Neural progenitor cell (in vitro differentiated cells): ENCODE data around the gene HSPA12B. TPM values are rescaled to one million over a fixed set of nuclear protein-coding genes. Genes with fewer than 3 reads are reported as not detected.

Experiments used
- DNase-seq: peaks from one replicate; pipeline ENCODE4 v3.0.0-alpha.2; 2016; ENCODE audit warnings: low spot score
- H2AFZ ChIP-seq: fragments of 200-600 bp; sonication (generic); replicated peaks from 2 replicates; pipeline ENCODE4 v1.6.1; 2016; ENCODE audit warnings: antibody characterized with exemption
- H3F3A ChIP-seq: fragments of 200-600 bp; sonication (generic); 2 replicates; pipeline ENCODE4 v1.6.1; 2016; ENCODE audit warnings: antibody characterized with exemption, low read depth
- H3K27ac ChIP-seq: fragments of 200-600 bp; sonication (generic); 2 replicates; pipeline ENCODE4 v1.5.1; 2016; ENCODE audit warnings: mild to moderate bottlenecking
- H3K27me3 ChIP-seq: fragments of 200-600 bp; sonication (generic); 2 replicates; pipeline ENCODE4 v1.6.1; 2016; ENCODE audit warnings: mild to moderate bottlenecking, moderate library complexity
- H3K36me3 ChIP-seq: fragments of 200-600 bp; sonication (generic); 2 replicates; pipeline ENCODE4 v1.5.1; 2016
- H3K4me1 ChIP-seq: fragments of 200-600 bp; sonication (generic); 2 replicates; pipeline ENCODE4 v1.6.1; 2016; ENCODE audit warnings: mixed run types
- H3K4me2 ChIP-seq: fragments of 200-600 bp; sonication (generic); 2 replicates; pipeline ENCODE4 v1.6.1; 2016
- H3K4me3 ChIP-seq: fragments of 200-600 bp; sonication (generic); 2 replicates; pipeline ENCODE4 v1.5.1; 2016
- H3K79me2 ChIP-seq: fragments of 200-600 bp; sonication (generic); 2 replicates; pipeline ENCODE4 v1.6.1; 2016; ENCODE audit warnings: low read depth
- H3K9ac ChIP-seq: fragments of 200-600 bp; sonication (generic); 2 replicates; pipeline ENCODE4 v1.6.1; 2016
- H3K9me3 ChIP-seq: fragments of 200-600 bp; sonication (generic); 2 replicates; pipeline ENCODE4 v1.5.1; 2016; ENCODE audit warnings: low read depth
- H4K20me1 ChIP-seq: fragments of 200-600 bp; sonication (generic); 2 replicates; pipeline ENCODE4 v1.6.1; 2016; ENCODE audit warnings: low read depth
- H3K27ac Mint-ChIP-seq: 3 replicates; pipeline ENCODE4 v1.8.0; 2021; ENCODE audit warnings: mixed read lengths
- H3K27me3 Mint-ChIP-seq: 2 replicates; pipeline ENCODE4 v1.8.0; 2022; ENCODE audit warnings: low read depth, mild to moderate bottlenecking, inconsistent platforms, moderate library complexity, mixed read lengths; ENCODE audit not compliant: insufficient read depth
- H3K36me3 Mint-ChIP-seq: 3 replicates; pipeline ENCODE4 v1.8.0; 2021; ENCODE audit warnings: mixed read lengths
- H3K4me1 Mint-ChIP-seq: 3 replicates; pipeline ENCODE4 v1.8.0; 2021; ENCODE audit warnings: mixed read lengths
- H3K4me3 Mint-ChIP-seq: 3 replicates; pipeline ENCODE4 v1.8.0; 2021; ENCODE audit warnings: mild to moderate bottlenecking, moderate library complexity, mixed read lengths
- H3K9me3 Mint-ChIP-seq: 3 replicates; pipeline ENCODE4 v1.8.0; 2020; ENCODE audit warnings: mixed read lengths
- EZH2 ChIP-seq: fragments of 200-600 bp; sonication (generic); IDR thresholded peaks from 2 replicates; pipeline ENCODE4 v1.6.1; 2017; ENCODE audit warnings: antibody characterized with exemption, mild to moderate bottlenecking, moderate library complexity
- EZH2phosphoT487 ChIP-seq: fragments of 200-600 bp; sonication (generic); IDR thresholded peaks from 2 replicates; pipeline ENCODE4 v1.6.1; 2017; ENCODE audit warnings: antibody characterized with exemption
- total RNA-seq: library from RNA; depleted of rRNA; stranded (reverse); fragments of >200 nt; gene quantifications from 2 replicates; pipeline ENCODE4 v1.2.3, GENCODE V29; 2015; ENCODE audit warnings: low replicate concordance
- TF ChIP-seq, protein P1 (sequence below): fragments of 200-600 bp; sonication (generic); IDR thresholded peaks from 2 replicates; pipeline ENCODE4 v1.5.1; 2017; ENCODE audit warnings: antibody characterized with exemption, mild to moderate bottlenecking

The HSPA12B gene
- total RNA-seq, 1 donor from 2014 or later, result 0.15 TPM

GRCh38 chr20:3721912-3722311, 10.6 kb upstream of the HSPA12B start:
- no peak for TF ChIP-seq EZH2
- no peak for TF ChIP-seq EZH2phosphoT487
- TF ChIP-seq, protein P1, sequence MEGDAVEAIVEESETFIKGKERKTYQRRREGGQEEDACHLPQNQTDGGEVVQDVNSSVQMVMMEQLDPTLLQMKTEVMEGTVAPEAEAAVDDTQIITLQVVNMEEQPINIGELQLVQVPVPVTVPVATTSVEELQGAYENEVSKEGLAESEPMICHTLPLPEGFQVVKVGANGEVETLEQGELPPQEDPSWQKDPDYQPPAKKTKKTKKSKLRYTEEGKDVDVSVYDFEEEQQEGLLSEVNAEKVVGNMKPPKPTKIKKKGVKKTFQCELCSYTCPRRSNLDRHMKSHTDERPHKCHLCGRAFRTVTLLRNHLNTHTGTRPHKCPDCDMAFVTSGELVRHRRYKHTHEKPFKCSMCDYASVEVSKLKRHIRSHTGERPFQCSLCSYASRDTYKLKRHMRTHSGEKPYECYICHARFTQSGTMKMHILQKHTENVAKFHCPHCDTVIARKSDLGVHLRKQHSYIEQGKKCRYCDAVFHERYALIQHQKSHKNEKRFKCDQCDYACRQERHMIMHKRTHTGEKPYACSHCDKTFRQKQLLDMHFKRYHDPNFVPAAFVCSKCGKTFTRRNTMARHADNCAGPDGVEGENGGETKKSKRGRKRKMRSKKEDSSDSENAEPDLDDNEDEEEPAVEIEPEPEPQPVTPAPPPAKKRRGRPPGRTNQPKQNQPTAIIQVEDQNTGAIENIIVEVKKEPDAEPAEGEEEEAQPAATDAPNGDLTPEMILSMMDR, result no peak

GRCh38 chr20:3723284-3723683, 9.2 kb upstream of the HSPA12B start:
- no peaks in the 10 kb centered on the region for H3K79me2 ChIP-seq
- H3K27ac ChIP-seq, result no peak overlapping the region
- H3K4me1 ChIP-seq, result peaks cover 9% of the 10 kb centered on the region
- TF ChIP-seq EZH2phosphoT487 (no peak), EZH2 (no peak)
- TF ChIP-seq, protein P1, result no peak
- no peak overlapping the region for H2AFZ ChIP-seq
- no peak for DNase-seq
- H3K27me3 Mint-ChIP-seq, result peaks cover 16% of the 10 kb centered on the region
- no peaks in the 10 kb centered on the region for H3F3A ChIP-seq
- H3K4me3 ChIP-seq, result no peak overlapping the region
- H4K20me1 ChIP-seq, result no peaks in the 10 kb centered on the region
- peaks cover 24% of the 10 kb centered on the region for H3K27me3 ChIP-seq
- H3K9me3 Mint-ChIP-seq, result no peaks in the 10 kb centered on the region
- H3K9me3 ChIP-seq, result no peaks in the 10 kb centered on the region
- H3K4me1 Mint-ChIP-seq, result peaks cover 9% of the 10 kb centered on the region
- no peak overlapping the region for H3K9ac ChIP-seq
- no peak overlapping the region for H3K27ac Mint-ChIP-seq
- H3K4me3 Mint-ChIP-seq, result no peak overlapping the region
- no peaks in the 10 kb centered on the region for H3K36me3 Mint-ChIP-seq
- no peak overlapping the region for H3K4me2 ChIP-seq
- H3K36me3 ChIP-seq, result no peaks in the 10 kb centered on the region

More at GRCh38 chr20:3721912-3722311, 10.6 kb upstream of the HSPA12B start:
- no peak overlapping the region for H3K27ac Mint-ChIP-seq
- H3K4me1 ChIP-seq, result no peaks in the 10 kb centered on the region
- no peaks in the 10 kb centered on the region for H3K36me3 ChIP-seq
- H3K9ac ChIP-seq, result no peak overlapping the region
- H4K20me1 ChIP-seq, result no peaks in the 10 kb centered on the region
- H3K4me1 Mint-ChIP-seq, result no peaks in the 10 kb centered on the region
- no peaks in the 10 kb centered on the region for H3K9me3 Mint-ChIP-seq
- no peaks in the 10 kb centered on the region for H3K79me2 ChIP-seq
- H3K4me3 ChIP-seq, result no peak overlapping the region
- H2AFZ ChIP-seq, result no peak overlapping the region
- H3K4me2 ChIP-seq, result no peak overlapping the region
- no peak overlapping the region for H3K4me3 Mint-ChIP-seq
- H3F3A ChIP-seq, result no peaks in the 10 kb centered on the region
- peaks cover 10% of the 10 kb centered on the region for H3K27me3 ChIP-seq
- no peaks in the 10 kb centered on the region for H3K36me3 Mint-ChIP-seq
- H3K9me3 ChIP-seq, result no peaks in the 10 kb centered on the region
- H3K27ac ChIP-seq, result no peak overlapping the region
- H3K27me3 Mint-ChIP-seq, result peaks cover 8% of the 10 kb centered on the region
- no peak for DNase-seq

GRCh38 chr20:3724356-3724755, 8.1 kb upstream of the HSPA12B start:
- Mint-ChIP-seq H3K4me1 (peaks cover 9% of the 10 kb centered on the region), H3K27me3 (peaks cover 18% of the 10 kb centered on the region), H3K4me3 (no peak overlapping the region), H3K9me3 (no peaks in the 10 kb centered on the region), H3K27ac (no peak overlapping the region), H3K36me3 (no peaks in the 10 kb centered on the region)
- Histone ChIP-seq H3K27ac (no peak overlapping the region), H3K4me2 (no peak overlapping the region), H4K20me1 (no peaks in the 10 kb centered on the region), H3K9ac (no peak overlapping the region), H3K27me3 (peaks cover 29% of the 10 kb centered on the region), H3K36me3 (no peaks in the 10 kb centered on the region), H2AFZ (no peak overlapping the region), H3F3A (no peaks in the 10 kb centered on the region), H3K9me3 (no peaks in the 10 kb centered on the region), H3K79me2 (no peaks in the 10 kb centered on the region), H3K4me3 (no peak overlapping the region), H3K4me1 (peaks cover 9% of the 10 kb centered on the region)
- no peak for DNase-seq
- TF ChIP-seq EZH2, result no peak
- no peak for TF ChIP-seq EZH2phosphoT487
- TF ChIP-seq, protein P1, result no peak
